Esophagus (tissue), 2 donors: ENCODE data around the gene CDH13. TPM values are rescaled to one million over a fixed set of nuclear protein-coding genes. Genes with fewer than 3 reads are reported as not detected.

ENCODE experiments used
- H3K27ac ChIP-seq, 2 donors: one replicate each; pipeline ENCODE4 v1.5.1; 2013; ENCODE audit warnings: low read depth in 2 of 2, mild to moderate bottlenecking in 2 of 2, inconsistent platforms in 1 of 2, low read length in 1 of 2, moderate library complexity in 1 of 2
- H3K27me3 ChIP-seq, 2 donors: one replicate each; pipeline ENCODE4 v1.6.1; 2013; ENCODE audit warnings: low read length in 2 of 2, control low read depth in 1 of 2, mild to moderate bottlenecking in 1 of 2; ENCODE audit not compliant: insufficient read depth in 2 of 2, control insufficient read depth in 1 of 2
- H3K36me3 ChIP-seq, 2 donors: one replicate each; pipeline ENCODE4 v1.6.1; 2013; ENCODE audit warnings: low read length in 1 of 2; ENCODE audit not compliant: control insufficient read depth in 2 of 2, insufficient read depth in 2 of 2
- H3K4me1 ChIP-seq, 2 donors: one replicate each; pipeline ENCODE4 v1.6.1; 2013; ENCODE audit warnings: low read length in 1 of 2; ENCODE audit not compliant: control insufficient read depth in 2 of 2, insufficient read depth in 2 of 2
- H3K4me3 ChIP-seq, 2 donors: one replicate each; pipeline ENCODE4 v1.5.1; 2013; ENCODE audit warnings: low read length in 2 of 2, mild to moderate bottlenecking in 2 of 2, low read depth in 1 of 2, moderate library complexity in 1 of 2
- H3K9me3 ChIP-seq, 2 donors: one replicate each; pipeline ENCODE4 v1.6.1; 2013; ENCODE audit warnings: mild to moderate bottlenecking in 2 of 2, low read depth in 1 of 2, low read length in 1 of 2, moderate library complexity in 1 of 2; ENCODE audit not compliant: control insufficient read depth in 2 of 2, insufficient read depth in 1 of 2
- WGBS, 2 donors: extraction: QIAGEN DNeasy Blood & Tissue Kit; methylation state at CpG; one replicate each; pipeline ENCODE4 v1.1.7; 2013; 5-methylcytosine and 5-hydroxymethylcytosine counted together
- polyA plus RNA-seq, 2 donors: library from polyadenylated mRNA; stranded (reverse); fragments of 200-250 nt; gene quantifications; one replicate each; pipeline ENCODE4 v1.2.3, GENCODE V29; 2013
- donor health status: healthy with polysubstance abuse.
- donor health status: Bipolar disorder and iron deficiency.

Gene CDH13
- polyA plus RNA-seq, 2 donors, result 1.3 to 4.3 TPM

GRCh38 chr16:82993415-82993814 lies 366.6 kb downstream of the CDH13 start:
- Histone ChIP-seq H3K4me1 (no peaks in the 10 kb centered on the region), H3K27me3 (no peaks in the 10 kb centered on the region), H3K27ac (no peak overlapping the region), H3K36me3 (no peaks in the 10 kb centered on the region), H3K9me3 (no peaks in the 10 kb centered on the region), H3K4me3 (no peak overlapping the region)
- WGBS, 2 donors, result 82 to 91% methylated on average over 5 of the region's 5 CpGs

GRCh38 chr16:82993926-82994325 lies 367.2 kb downstream of the CDH13 start:
- H3K27me3 ChIP-seq, result no peaks in the 10 kb centered on the region
- H3K4me3 ChIP-seq, result no peak overlapping the region
- no peak overlapping the region for H3K27ac ChIP-seq
- 70 to 73% methylated on average over 4 of the region's 4 CpGs for WGBS, 2 donors
- no peaks in the 10 kb centered on the region for H3K9me3 ChIP-seq
- H3K36me3 ChIP-seq, result no peaks in the 10 kb centered on the region
- no peaks in the 10 kb centered on the region for H3K4me1 ChIP-seq

- Histone ChIP-seq H3K4me1 (no peaks in the 10 kb centered on the region), H3K9me3 (no peaks in the 10 kb centered on the region), H3K36me3 (no peaks in the 10 kb centered on the region), H3K27ac (no peak overlapping the region), H3K4me3 (no peak overlapping the region), H3K27me3 (no peaks in the 10 kb centered on the region)
- 74 to 81% methylated on average over 9 of the region's 9 CpGs for WGBS, 2 donors
Observed at GRCh38 chr16:82995286-82995923, 368.6 kb downstream of the CDH13 start.

- Histone ChIP-seq H3K4me1 (no peaks in the 10 kb centered on the region), H3K36me3 (no peaks in the 10 kb centered on the region), H3K27me3 (no peaks in the 10 kb centered on the region), H3K4me3 (no peak overlapping the region), H3K9me3 (no peaks in the 10 kb centered on the region), H3K27ac (no peak overlapping the region)
- WGBS, 2 donors, result 44 to 52% methylated on average over 5 of the region's 5 CpGs
Observed at GRCh38 chr16:82995924-82996441, 369.2 kb downstream of the CDH13 start.

GRCh38 chr16:82996814-82997213 lies 370.0 kb downstream of the CDH13 start:
- H3K9me3 ChIP-seq, result no peaks in the 10 kb centered on the region
- H3K4me1 ChIP-seq, result no peaks in the 10 kb centered on the region

GRCh38 chr16:82999711-83000110 lies 372.9 kb downstream of the CDH13 start:
- Histone ChIP-seq H3K27me3 (no peaks in the 10 kb centered on the region), H3K27ac (no peak overlapping the region), H3K9me3 (no peaks in the 10 kb centered on the region), H3K36me3 (no peaks in the 10 kb centered on the region), H3K4me1 (no peaks in the 10 kb centered on the region), H3K4me3 (no peak overlapping the region)
- WGBS, 2 donors, result 72 to 75% methylated on average over 6 of the region's 6 CpGs

More at GRCh38 chr16:82996814-82997213, 370.0 kb downstream of the CDH13 start:
- Histone ChIP-seq H3K27me3 (no peaks in the 10 kb centered on the region), H3K4me3 (no peak overlapping the region), H3K36me3 (no peaks in the 10 kb centered on the region), H3K27ac (no peak overlapping the region)
- 93 to 98% methylated on average over 4 of the region's 4 CpGs for WGBS, 2 donors

- Histone ChIP-seq H3K36me3 (no peaks in the 10 kb centered on the region), H3K27ac (no peak overlapping the region), H3K4me3 (no peak overlapping the region), H3K9me3 (no peaks in the 10 kb centered on the region), H3K4me1 (no peaks in the 10 kb centered on the region), H3K27me3 (no peaks in the 10 kb centered on the region)
- WGBS, 2 donors, result 83% methylated on average over 8 of the region's 8 CpGs
Observed at GRCh38 chr16:83002351-83003334, 375.9 kb downstream of the CDH13 start.

- no peak overlapping the region for H3K4me3 ChIP-seq
- no peaks in the 10 kb centered on the region for H3K36me3 ChIP-seq
- no peaks in the 10 kb centered on the region for H3K9me3 ChIP-seq
- H3K27ac ChIP-seq, result no peak overlapping the region
- WGBS, 2 donors, result 74 to 81% methylated on average over 4 of the region's 4 CpGs
- H3K27me3 ChIP-seq, result no peaks in the 10 kb centered on the region
- H3K4me1 ChIP-seq, result no peaks in the 10 kb centered on the region
Observed at GRCh38 chr16:83004868-83005652, 378.3 kb downstream of the CDH13 start.

GRCh38 chr16:83005653-83006160 lies 378.9 kb downstream of the CDH13 start:
- no peaks in the 10 kb centered on the region for H3K36me3 ChIP-seq
- WGBS, 2 donors, result 74 to 87% methylated on average over 1 of the region's 1 CpG
- no peaks in the 10 kb centered on the region for H3K9me3 ChIP-seq
- H3K27me3 ChIP-seq, result no peaks in the 10 kb centered on the region
- H3K27ac ChIP-seq, result no peak overlapping the region
- H3K4me3 ChIP-seq, result no peak overlapping the region
- no peaks in the 10 kb centered on the region for H3K4me1 ChIP-seq
